HepG2 (cell line): Measurements from ENCODE around the gene GALNT17. TPM values are rescaled to one million over a fixed set of nuclear protein-coding genes. Genes with fewer than 3 reads are reported as not detected.
"Not testable (repeated sequence)": the region's sequence is repeated elsewhere in the genome, so short reads cannot be mapped to it uniquely, and the experiment has no call there.

ENCODE experiments used
- ATAC-seq: fragments of 200-7000 bp; cut with Tn5 transposase; 3 replicates; pipeline ENCODE4 v1.9.1; 2020; ENCODE audit warnings: mild to moderate bottlenecking, moderate library complexity
- BruUV-seq: library from RNA; stranded (reverse); fragments of 400-500 nt; replicated peaks from 2 replicates; lab custom pipeline; 2021; lab: Mats Ljungman, UMichigan
- CTCF ChIA-PET: fragments of 300-600 bp; formaldehyde crosslinking; extraction: SDS; loops from one replicate; lab custom pipeline; 2021; ENCODE audit warnings: low total read pairs, inconsistent platforms, low intra/inter-chr PET ratio; lab: Yijun Ruan, JAX
- POLR2A ChIA-PET: fragments of 350-600 bp; sonication (Branson Sonifier 250); formaldehyde crosslinking; loops from one replicate; lab custom pipeline; 2020; ENCODE audit warnings: antibody characterized with exemption, inconsistent platforms; lab: Yijun Ruan, JAX
- DNase-seq: peaks from one replicate; pipeline ENCODE4 v3.0.0-alpha.2; 2015; ENCODE audit warnings: low spot score
- FAIRE-seq: peaks from 3 replicates; lab custom pipeline; 2011; peaks lifted over from hg19 to GRCh38; lab: Jason Lieb, UNC
- H2AFZ ChIP-seq: one replicate; pipeline ENCODE4 v1.6.1; 2011; ENCODE audit warnings: low read length, inconsistent platforms
- H3K27ac ChIP-seq: fragments of 300-600 bp; 3 replicates; pipeline ENCODE4 v1.8.0; 2011; ENCODE audit warnings: mixed run types, mild to moderate bottlenecking, mixed read lengths, low read length, inconsistent platforms; ENCODE audit not compliant: insufficient read depth; ENCODE audit errors: extremely low read length
- H3K27me3 ChIP-seq, 2 experiments: fragments of 200-600 bp in 1 of 2; 2 replicates in 1 of 2; 3 replicates in 1 of 2; pipeline versions ENCODE4 v1.6.0 to v1.8.0; 2011; ENCODE audit warnings: low read length in 2 of 2, mild to moderate bottlenecking in 2 of 2, moderate library complexity in 2 of 2, inconsistent platforms in 1 of 2; ENCODE audit not compliant: insufficient read depth in 2 of 2, control insufficient read depth in 1 of 2
- H3K36me3 ChIP-seq, 2 experiments: fragments of 200-600 bp in 1 of 2; replicated peaks in 1 of 2; 2 replicates in 1 of 2; 3 replicates in 1 of 2; pipeline versions ENCODE4 v1.5.1 to v1.8.0; 2011; ENCODE audit warnings: low read length in 2 of 2, inconsistent platforms in 1 of 2; ENCODE audit not compliant: insufficient read depth in 2 of 2, control insufficient read depth in 1 of 2
- H3K4me1 ChIP-seq: 2 replicates; pipeline ENCODE4 v1.5.1; 2012; ENCODE audit warnings: low read length, inconsistent platforms; ENCODE audit not compliant: insufficient read depth
- H3K4me2 ChIP-seq: 2 replicates; pipeline ENCODE4 v1.6.0; 2011; ENCODE audit warnings: low read depth, low read length, inconsistent platforms
- H3K4me3 ChIP-seq, 3 experiments: fragments of 200-600 bp in 1 of 3; sonication (generic), shearing (Covaris generic) in 1 of 3; replicated peaks in 1 of 3; 2 replicates each; pipeline ENCODE4 v1.5.1; 2011 to 2016; ENCODE audit warnings: low read length in 3 of 3, inconsistent platforms in 2 of 3, low read depth in 2 of 3, mild to moderate bottlenecking in 2 of 3, control low read depth in 1 of 3, mixed read lengths in 1 of 3; ENCODE audit not compliant: insufficient read depth in 1 of 3
- H3K79me2 ChIP-seq: one replicate; pipeline ENCODE4 v1.6.1; 2011; ENCODE audit warnings: low read length, inconsistent platforms; ENCODE audit not compliant: insufficient read depth
- H3K9ac ChIP-seq: 2 replicates; pipeline ENCODE4 v1.6.0; 2011; ENCODE audit warnings: mild to moderate bottlenecking, low read depth, low read length, inconsistent platforms; ENCODE audit not compliant: insufficient read depth
- H3K9me3 ChIP-seq: 2 replicates; pipeline ENCODE4 v1.5.1; 2012; ENCODE audit warnings: mild to moderate bottlenecking, low read length
- H4K20me1 ChIP-seq: 2 replicates; pipeline ENCODE4 v1.6.0; 2011; ENCODE audit warnings: inconsistent platforms, mild to moderate bottlenecking, low read length, moderate library complexity; ENCODE audit not compliant: insufficient read depth
- BATF2 ChIP-seq: sonication (generic); formaldehyde crosslinking; IDR thresholded peaks from 2 replicates; pipeline ENCODE4 v1.8.0; 2022; ENCODE audit warnings: mild to moderate bottlenecking, missing genetic modification reagents, moderate library complexity
- CREB3 ChIP-seq: sonication (generic); formaldehyde crosslinking; IDR thresholded peaks from 2 replicates; pipeline ENCODE4 v1.5.0; 2020; ENCODE audit warnings: missing genetic modification reagents
- ZNF232 ChIP-seq: sonication (generic); formaldehyde crosslinking; IDR thresholded peaks from 2 replicates; pipeline ENCODE4 v1.4.0; 2020; ENCODE audit warnings: missing genetic modification reagents, borderline replicate concordance
- ZNF446 ChIP-seq: sonication (generic); formaldehyde crosslinking; IDR thresholded peaks from 2 replicates; pipeline ENCODE4 v1.5.0; 2020; ENCODE audit warnings: mild to moderate bottlenecking, missing genetic modification reagents
- ZNF652 ChIP-seq: IDR thresholded peaks from 2 replicates; pipeline ENCODE4 v1.6.1; 2016; ENCODE audit warnings: low read depth, borderline replicate concordance
- ZNF790 ChIP-seq: sonication (generic); formaldehyde crosslinking; IDR thresholded peaks from 2 replicates; pipeline ENCODE4 v1.8.0; 2022; ENCODE audit warnings: missing genetic modification reagents, mild to moderate bottlenecking, borderline replicate concordance
- WGBS: methylation state at CpG from one replicate; pipeline ENCODE4 v1.1.6; 2017; ENCODE audit warnings: low lambda C conversion rate; 5-methylcytosine and 5-hydroxymethylcytosine counted together
- in situ Hi-C: cut with HindIII; loops from 2 replicates; pipeline ENCODE4 v1.10.0; 2017; ENCODE audit warnings: low pct_unique_long_range_greater_than_20kb; ENCODE audit not compliant: extremely low pct_ligation_motif_present
- intact Hi-C: fragments of 100-400 bp; cut with micrococcal nuclease; formaldehyde crosslinking; loops from one replicate; pipeline ENCODE4 v1.10.0; 2022; ENCODE audit not compliant: unreplicated experiment
- polyA plus RNA-seq, 8 experiments: library from polyadenylated mRNA; depleted of rRNA in 3 of 8; stranded (reverse) in 7 of 8; unstranded in 1 of 8; fragments of >200 nt; fragmentation: Illumina TruSeq in 4 of 8; extraction: Trizol in 4 of 8; gene quantifications; 2 replicates each; pipeline versions ENCODE4 v1.2.1 to v1.2.3, GENCODE V29; 2011 to 2016; ENCODE audit warnings: low read depth in 4 of 8, missing spikeins in 1 of 8, mixed read lengths in 1 of 8; ENCODE audit not compliant: insufficient read depth in 1 of 8
- total RNA-seq, 5 experiments: library from RNA; depleted of rRNA; stranded (reverse); fragments of >200 nt; fragmentation: Illumina TruSeq; extraction: Trizol; gene quantifications; 2 replicates each; pipeline ENCODE4 v1.2.3, GENCODE V29; 2016; ENCODE audit warnings: low read depth in 1 of 5

The GALNT17 gene
- total and polyA plus RNA-seq, 2 of the 13 experiments (the other 11 are each of a cell fraction or from before 2014, with no cell fraction given) = not detected

GRCh38 chr7:71633551-71634008 lies 501.6 kb downstream of the GALNT17 start (continued):
- no peak for TF ChIP-seq BATF2 (CRISPR knock-in tag)
- TF ChIP-seq ZNF790 (CRISPR knock-in tag) = no peak
- TF ChIP-seq CREB3 = no peak
- TF ChIP-seq ZNF232 (CRISPR knock-in tag) = no peak
- no peak for TF ChIP-seq ZNF446 (CRISPR knock-in tag)
- no peak for TF ChIP-seq ZNF652 (CRISPR knock-in tag)

- ATAC-seq, H3K4me3 ChIP-seq, BruUV-seq, H3K27ac ChIP-seq, in situ Hi-C loops, H3K4me2 ChIP-seq, intact Hi-C loops, CTCF ChIA-PET, H3K9me3 ChIP-seq, H3K36me3 ChIP-seq, H3K9ac ChIP-seq, H3K27me3 ChIP-seq, H4K20me1 ChIP-seq, H2AFZ ChIP-seq, POLR2A ChIA-PET, FAIRE-seq, DNase-seq, H3K79me2 ChIP-seq: not testable (repeated sequence)
- H3K4me1 ChIP-seq = peaks cover 12% of the 10 kb centered on the region
- 16% methylated on average over 3 of the region's 3 CpGs for WGBS
Observed at GRCh38 chr7:71635849-71636248, 503.9 kb downstream of the GALNT17 start.
